A673 (cell line): ENCODE measurements around the gene TMEM121B. TPM values are rescaled to one million over a fixed set of nuclear protein-coding genes. Genes with fewer than 3 reads are reported as not detected.

ENCODE experiments used
- BruUV-seq: library from RNA; stranded (reverse); fragments of 400-500 nt; replicated peaks from 2 replicates; lab custom pipeline; 2021; lab: Mats Ljungman, UMichigan
- CTCF ChIA-PET: fragments of 300-600 bp; sonication (Branson Sonifier 250); formaldehyde crosslinking; loops from one replicate; lab custom pipeline; 2022; ENCODE audit warnings: antibody characterized with exemption; lab: Charles Lee
- POLR2A ChIA-PET: fragments of 300-600 bp; sonication (Branson Sonifier 250); formaldehyde crosslinking; loops from one replicate; lab custom pipeline; 2022; ENCODE audit warnings: antibody characterized with exemption; ENCODE audit not compliant: low non-redundant PET; lab: Charles Lee
- DNase-seq: peaks from one replicate; pipeline ENCODE4 v3.0.0-alpha.2; 2015; ENCODE audit warnings: low spot score
- H3K27ac ChIP-seq: fragments of 200-600 bp; sonication (generic); 2 replicates; pipeline ENCODE4 v1.5.1; 2016; ENCODE audit warnings: mixed run types, low read depth, mild to moderate bottlenecking, mixed read lengths, antibody characterized with exemption, low read length; ENCODE audit not compliant: poor library complexity, severe bottlenecking
- H3K27me3 ChIP-seq: fragments of 200-600 bp; sonication (generic); replicated peaks from 2 replicates; pipeline ENCODE4 v1.6.1; 2017; ENCODE audit warnings: mixed run types, low read depth, mild to moderate bottlenecking, mixed read lengths, antibody characterized with exemption, low read length; ENCODE audit not compliant: insufficient read depth, poor library complexity
- H3K36me3 ChIP-seq: fragments of 200-600 bp; sonication (generic); 2 replicates; pipeline ENCODE4 v1.6.1; 2016; ENCODE audit warnings: mixed run types, mild to moderate bottlenecking, mixed read lengths, antibody characterized with exemption, low read length; ENCODE audit not compliant: insufficient read depth, poor library complexity, severe bottlenecking
- H3K4me1 ChIP-seq: fragments of 200-600 bp; sonication (generic); 2 replicates; pipeline ENCODE4 v1.6.1; 2017; ENCODE audit warnings: mixed run types, mild to moderate bottlenecking, mixed read lengths, antibody characterized with exemption, low read length; ENCODE audit not compliant: insufficient read depth, poor library complexity, severe bottlenecking
- H3K4me3 ChIP-seq: fragments of 200-600 bp; sonication (generic); 2 replicates; pipeline ENCODE4 v1.5.1; 2016; ENCODE audit warnings: low read depth, mixed run types, mild to moderate bottlenecking, mixed read lengths, low read length; ENCODE audit not compliant: poor library complexity, severe bottlenecking
- H3K9me3 ChIP-seq: fragments of 200-600 bp; sonication (generic); 2 replicates; pipeline ENCODE4 v1.6.1; 2016; ENCODE audit warnings: mixed run types, low read depth, mild to moderate bottlenecking, mixed read lengths, antibody characterized with exemption, low read length; ENCODE audit not compliant: poor library complexity, severe bottlenecking
- EZH2 ChIP-seq: fragments of 200-600 bp; sonication (generic); IDR thresholded peaks from 2 replicates; pipeline ENCODE4 v1.6.1; 2017; ENCODE audit warnings: borderline replicate concordance, low read depth, mild to moderate bottlenecking, mixed read lengths, antibody characterized with exemption, low read length; ENCODE audit not compliant: poor library complexity, severe bottlenecking
- intact Hi-C: fragments of 100-400 bp; cut with micrococcal nuclease; formaldehyde crosslinking; loops from one replicate; pipeline ENCODE4 v1.10.0; 2022; ENCODE audit not compliant: unreplicated experiment
- total RNA-seq: library from RNA; stranded (reverse); gene quantifications from 2 replicates; pipeline ENCODE4 v1.2.3, GENCODE V29; 2021
- TF ChIP-seq, protein P1 (sequence below): fragments of 300-800, 200-600 bp; sonication (generic); conservative IDR thresholded peaks from 2 replicates; pipeline ENCODE4 v1.5.1; 2017; ENCODE audit warnings: low read depth, mild to moderate bottlenecking, antibody characterized with exemption, low read length, moderate library complexity, mixed read lengths

The TMEM121B gene
- total RNA-seq, 1 experiment from 2014 or later, result 2.5 TPM

DNA sequence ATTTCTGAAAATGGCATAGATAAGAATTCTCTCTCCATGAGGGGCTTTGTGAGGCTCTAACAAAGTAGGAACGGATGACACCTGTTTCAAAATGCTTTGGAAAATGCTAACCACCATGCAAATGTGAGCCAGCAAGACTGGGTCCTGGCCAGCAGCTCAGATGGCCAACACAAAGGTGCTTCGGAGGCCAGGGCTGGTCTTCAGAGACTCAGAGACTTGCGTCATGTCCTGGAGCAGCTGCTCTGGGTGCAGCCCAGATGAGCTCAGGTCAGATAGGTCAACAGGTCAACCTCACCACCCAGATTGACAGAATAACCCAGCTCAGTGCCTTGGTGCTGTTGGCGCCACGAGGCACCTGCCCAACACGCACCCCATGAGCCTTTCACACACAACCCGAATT is 12.0 kb upstream of the TMEM121B start:
- ChIA-PET POLR2A (no interaction called here), CTCF (no interaction called here)
- DNase-seq, result no peak
- H3K27ac ChIP-seq, result no peak overlapping the region
- intact Hi-C loops, result no loop called here
- H3K27me3 ChIP-seq, result no peaks in the 10 kb centered on the region
- H3K4me3 ChIP-seq, result no peak overlapping the region
- no peaks in the 10 kb centered on the region for H3K4me1 ChIP-seq
- no peaks in the 10 kb centered on the region for H3K9me3 ChIP-seq
- no peak for TF ChIP-seq EZH2
- TF ChIP-seq, protein P1, sequence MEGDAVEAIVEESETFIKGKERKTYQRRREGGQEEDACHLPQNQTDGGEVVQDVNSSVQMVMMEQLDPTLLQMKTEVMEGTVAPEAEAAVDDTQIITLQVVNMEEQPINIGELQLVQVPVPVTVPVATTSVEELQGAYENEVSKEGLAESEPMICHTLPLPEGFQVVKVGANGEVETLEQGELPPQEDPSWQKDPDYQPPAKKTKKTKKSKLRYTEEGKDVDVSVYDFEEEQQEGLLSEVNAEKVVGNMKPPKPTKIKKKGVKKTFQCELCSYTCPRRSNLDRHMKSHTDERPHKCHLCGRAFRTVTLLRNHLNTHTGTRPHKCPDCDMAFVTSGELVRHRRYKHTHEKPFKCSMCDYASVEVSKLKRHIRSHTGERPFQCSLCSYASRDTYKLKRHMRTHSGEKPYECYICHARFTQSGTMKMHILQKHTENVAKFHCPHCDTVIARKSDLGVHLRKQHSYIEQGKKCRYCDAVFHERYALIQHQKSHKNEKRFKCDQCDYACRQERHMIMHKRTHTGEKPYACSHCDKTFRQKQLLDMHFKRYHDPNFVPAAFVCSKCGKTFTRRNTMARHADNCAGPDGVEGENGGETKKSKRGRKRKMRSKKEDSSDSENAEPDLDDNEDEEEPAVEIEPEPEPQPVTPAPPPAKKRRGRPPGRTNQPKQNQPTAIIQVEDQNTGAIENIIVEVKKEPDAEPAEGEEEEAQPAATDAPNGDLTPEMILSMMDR, result no peak
- no TSS peak for BruUV-seq
- peaks cover 4% of the 10 kb centered on the region for H3K36me3 ChIP-seq

DNA sequence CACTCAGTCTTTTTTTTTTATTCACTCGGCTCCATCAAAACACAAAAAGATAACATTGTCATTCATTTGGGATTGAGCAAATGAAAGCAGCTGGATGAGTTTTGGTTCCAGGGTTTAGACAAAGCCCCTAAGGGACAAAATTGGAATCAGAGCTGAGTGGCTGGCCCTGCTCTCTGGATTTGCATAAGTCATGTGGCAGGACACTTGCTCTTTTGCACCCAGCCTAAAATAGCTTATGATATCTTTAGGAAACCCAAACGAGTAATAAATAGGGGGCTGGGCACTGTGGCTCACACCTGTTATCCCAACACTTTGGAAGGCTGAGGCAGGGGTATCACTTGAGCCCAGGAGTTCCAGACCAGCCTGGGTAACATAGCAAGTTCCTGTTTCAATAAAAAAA is 11.0 kb upstream of the TMEM121B start:
- H3K9me3 ChIP-seq, result no peaks in the 10 kb centered on the region
- no peaks in the 10 kb centered on the region for H3K4me1 ChIP-seq
- no peaks in the 10 kb centered on the region for H3K36me3 ChIP-seq
- intact Hi-C loops, result no loop called here
- DNase-seq, result no peak
- no TSS peak for BruUV-seq
- CTCF ChIA-PET, result no interaction called here
- POLR2A ChIA-PET, result no interaction called here
- H3K27ac ChIP-seq, result no peak overlapping the region
- no peak for TF ChIP-seq EZH2
- TF ChIP-seq, protein P1, result no peak
- H3K4me3 ChIP-seq, result no peak overlapping the region
- no peaks in the 10 kb centered on the region for H3K27me3 ChIP-seq

DNA sequence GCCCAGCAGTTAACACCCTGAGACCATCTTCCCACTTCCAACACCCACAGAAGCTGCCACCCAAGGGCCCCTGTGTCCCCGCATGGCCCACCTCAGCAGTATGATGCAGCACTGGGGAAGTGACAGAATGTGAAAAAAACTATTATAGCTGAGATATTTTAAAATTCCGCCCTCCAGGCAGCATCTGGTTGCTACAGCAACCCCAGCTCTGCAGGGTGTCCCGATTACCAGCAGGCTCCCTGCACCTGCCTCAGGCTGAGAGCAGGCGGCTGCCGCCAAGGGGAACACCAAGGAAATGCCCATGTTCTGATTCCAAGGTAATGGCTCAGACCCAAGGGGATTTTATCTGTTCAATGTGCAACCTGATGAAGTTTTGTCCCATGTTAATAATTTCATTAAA is 10.5 kb upstream of the TMEM121B start:
- no peaks in the 10 kb centered on the region for H3K27me3 ChIP-seq
- no peaks in the 10 kb centered on the region for H3K4me1 ChIP-seq
- no peak overlapping the region for H3K4me3 ChIP-seq
- POLR2A ChIA-PET, result no interaction called here
- no peaks in the 10 kb centered on the region for H3K36me3 ChIP-seq
- BruUV-seq, result no TSS peak
- H3K27ac ChIP-seq, result no peak overlapping the region
- H3K9me3 ChIP-seq, result no peaks in the 10 kb centered on the region
- intact Hi-C loops, result no loop called here
- CTCF ChIA-PET, result no interaction called here
- no peak for TF ChIP-seq EZH2
- TF ChIP-seq, protein P1, result no peak
- DNase-seq, result no peak
